COLO668 (cell line): ENCODE measurements around the gene SLC25A26.

Source experiments
- DNase-seq: peaks from one replicate; lab custom pipeline; 2025; ENCODE audit not compliant: unreplicated experiment; lab: John Stamatoyannopoulos, UW

SLC25A26 gene

DNA sequence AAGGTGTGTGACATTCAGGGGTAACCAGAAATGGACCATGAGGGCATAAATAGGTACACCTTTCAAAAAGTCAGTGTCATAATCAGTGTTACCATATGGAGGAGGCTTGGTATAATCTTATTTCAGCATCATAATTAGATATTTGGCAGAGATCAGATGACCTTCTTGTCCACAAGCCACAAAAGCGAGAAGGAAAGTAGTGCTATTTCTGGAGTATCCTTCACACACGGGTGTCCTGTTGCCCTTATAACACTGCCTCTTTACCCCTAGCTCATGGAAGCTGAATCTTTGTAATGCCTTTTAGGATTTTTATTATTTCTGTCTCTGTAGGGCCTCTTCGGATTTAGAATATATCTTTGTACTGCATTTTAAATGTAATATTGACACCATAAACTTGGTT is 147.2 kb downstream of the SLC25A26 start:
- no peak for DNase-seq

DNA sequence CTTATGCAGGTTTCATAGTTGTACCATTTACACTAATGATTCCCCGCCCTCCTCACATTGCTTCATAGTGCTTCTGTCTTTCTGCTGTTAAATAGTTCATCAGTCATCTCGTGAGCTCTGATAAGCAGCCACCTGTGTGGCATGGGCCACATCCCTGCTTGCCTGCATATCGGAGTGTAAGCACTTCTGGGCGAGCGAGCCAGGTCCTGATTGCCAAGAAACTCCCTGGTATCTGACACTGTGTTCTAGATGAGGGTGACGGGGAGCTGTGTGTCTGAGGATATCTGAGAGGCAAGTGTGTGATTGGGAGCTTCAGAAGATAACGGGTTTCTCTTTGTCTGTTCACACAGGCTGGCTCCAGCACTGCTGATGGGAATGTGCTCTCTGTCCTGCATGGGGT is 149.4 kb downstream of the SLC25A26 start:
- DNase-seq: no peak

DNA sequence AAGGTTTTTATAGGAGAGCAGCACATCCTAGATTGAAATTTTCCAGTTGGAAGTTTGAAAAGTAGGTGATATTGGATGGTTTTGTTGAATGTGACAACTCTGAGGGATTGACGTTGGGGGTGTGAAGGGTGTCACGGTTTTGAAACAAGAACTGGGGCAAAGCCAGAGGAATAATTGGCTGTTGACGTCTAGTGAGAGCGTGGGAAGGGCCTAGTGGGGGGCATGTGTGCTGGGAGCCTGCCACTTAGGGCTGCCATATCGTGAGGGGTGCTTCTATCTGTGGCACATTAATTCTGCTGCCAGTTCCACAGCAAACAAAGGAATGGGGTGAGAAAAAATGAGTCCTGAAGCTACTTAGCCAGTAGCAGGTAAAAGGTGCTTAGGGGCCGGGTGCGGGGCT is 150.6 kb downstream of the SLC25A26 start:
- DNase-seq: no peak

DNA sequence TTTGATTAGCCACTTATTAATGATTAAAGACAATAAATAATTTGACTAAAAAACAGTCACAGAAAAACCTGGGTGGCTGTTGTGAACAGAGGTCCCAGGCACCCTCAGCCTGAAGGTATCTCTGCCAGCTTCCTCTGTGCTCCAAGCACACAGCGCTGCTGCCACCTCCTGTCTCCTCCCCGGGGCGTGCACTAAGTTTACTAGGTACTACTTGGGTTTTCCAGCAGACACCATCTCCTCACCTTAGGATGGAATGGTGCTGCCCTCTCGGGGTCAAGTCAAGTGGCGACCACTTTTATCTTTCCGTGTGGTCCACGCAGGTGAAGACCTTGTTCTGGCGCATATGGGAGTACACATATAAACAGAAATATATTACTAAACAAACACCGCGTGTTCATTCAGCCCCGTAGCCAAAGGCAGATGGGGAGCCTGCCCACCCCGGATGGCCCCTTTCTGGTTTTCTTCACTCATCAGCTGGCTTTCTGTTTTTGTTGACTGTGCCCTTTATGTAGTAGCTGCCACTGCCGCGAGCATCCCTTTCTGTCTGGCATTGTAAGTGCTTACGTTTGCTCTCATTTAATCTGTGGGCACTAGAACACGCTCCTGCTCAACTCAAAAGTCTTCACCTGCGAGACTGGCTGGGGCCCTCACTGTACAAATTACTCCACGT is 152.0 kb downstream of the SLC25A26 start:
- DNase-seq: peak; percentile 51

DNA sequence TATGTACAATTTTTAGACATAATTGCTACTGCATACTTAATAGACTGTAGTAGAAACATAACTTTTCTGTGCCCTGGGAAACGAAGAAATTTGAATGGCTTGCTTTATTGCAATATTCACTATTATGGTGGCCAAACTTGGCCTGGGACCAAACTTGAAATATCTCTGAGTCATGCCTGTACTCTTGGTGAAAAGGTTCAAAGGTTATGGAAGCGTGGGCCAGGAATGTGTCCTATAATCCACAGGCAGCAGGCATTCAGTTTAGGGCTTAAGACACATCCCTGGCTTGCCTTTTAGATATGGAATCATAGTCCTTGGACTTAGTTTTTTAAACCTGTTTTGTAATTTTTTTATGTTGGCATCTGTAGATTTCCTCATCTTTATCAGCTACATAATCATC is 155.8 kb downstream of the SLC25A26 start:
- no peak for DNase-seq

DNA sequence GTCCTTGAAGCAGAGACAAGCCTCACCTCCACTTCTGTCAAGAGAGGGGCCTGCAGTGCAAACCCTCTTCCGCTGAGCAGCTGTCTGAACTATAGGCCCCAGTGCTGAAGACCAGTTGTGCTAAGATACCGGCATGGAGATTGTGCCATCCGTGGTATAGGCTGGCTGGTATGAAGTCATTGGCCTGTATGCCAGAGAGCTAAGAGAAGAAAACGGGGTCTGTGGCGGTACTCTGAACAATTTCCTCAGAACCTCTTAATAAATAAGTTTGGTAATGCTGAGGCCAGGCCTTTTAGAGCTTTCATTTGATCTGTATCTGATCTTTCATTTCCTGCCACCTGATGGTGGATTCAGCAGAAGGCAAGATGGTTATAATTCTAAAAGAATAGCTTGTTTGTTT is 157.0 kb downstream of the SLC25A26 start:
- no peak for DNase-seq

DNA sequence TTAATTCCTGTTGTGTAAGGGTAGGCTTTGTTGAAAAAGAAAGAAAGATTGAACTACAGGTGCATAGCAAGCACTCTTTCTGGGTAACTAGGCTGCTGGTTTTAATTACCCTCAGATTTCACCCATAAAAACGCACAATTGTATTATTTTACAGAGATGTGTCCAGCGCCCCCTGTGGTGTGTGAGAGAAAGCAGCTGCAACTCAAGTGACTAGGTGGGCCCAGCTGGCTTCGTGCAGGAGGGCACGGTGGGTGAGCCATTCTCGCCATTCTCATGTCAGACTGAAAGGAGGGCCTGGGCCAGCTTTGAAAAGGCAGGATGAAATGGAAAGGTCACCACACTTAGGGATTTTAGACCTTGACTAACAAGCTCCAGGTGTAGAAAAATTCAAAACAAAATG is 157.5 kb downstream of the SLC25A26 start:
- DNase-seq: no peak

DNA sequence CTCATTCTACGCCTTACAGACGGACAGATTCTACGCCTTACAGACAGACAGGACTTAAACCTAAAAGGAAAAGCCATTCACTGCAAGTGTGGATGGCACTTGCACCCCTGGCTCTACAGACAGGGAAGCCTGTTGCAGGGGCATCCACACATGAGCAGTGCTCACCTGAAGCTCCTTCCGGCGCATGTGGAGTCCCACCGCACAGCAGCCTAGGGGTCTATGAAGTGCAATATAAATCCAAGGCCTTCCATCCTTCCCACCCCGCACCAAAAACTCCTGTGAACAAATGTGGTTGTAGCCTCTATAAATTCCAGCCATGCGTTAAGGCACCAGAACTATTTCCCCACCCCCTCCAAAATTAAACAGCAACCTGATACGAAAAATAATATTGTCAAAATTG is 158.8 kb downstream of the SLC25A26 start:
- DNase-seq: no peak

DNA sequence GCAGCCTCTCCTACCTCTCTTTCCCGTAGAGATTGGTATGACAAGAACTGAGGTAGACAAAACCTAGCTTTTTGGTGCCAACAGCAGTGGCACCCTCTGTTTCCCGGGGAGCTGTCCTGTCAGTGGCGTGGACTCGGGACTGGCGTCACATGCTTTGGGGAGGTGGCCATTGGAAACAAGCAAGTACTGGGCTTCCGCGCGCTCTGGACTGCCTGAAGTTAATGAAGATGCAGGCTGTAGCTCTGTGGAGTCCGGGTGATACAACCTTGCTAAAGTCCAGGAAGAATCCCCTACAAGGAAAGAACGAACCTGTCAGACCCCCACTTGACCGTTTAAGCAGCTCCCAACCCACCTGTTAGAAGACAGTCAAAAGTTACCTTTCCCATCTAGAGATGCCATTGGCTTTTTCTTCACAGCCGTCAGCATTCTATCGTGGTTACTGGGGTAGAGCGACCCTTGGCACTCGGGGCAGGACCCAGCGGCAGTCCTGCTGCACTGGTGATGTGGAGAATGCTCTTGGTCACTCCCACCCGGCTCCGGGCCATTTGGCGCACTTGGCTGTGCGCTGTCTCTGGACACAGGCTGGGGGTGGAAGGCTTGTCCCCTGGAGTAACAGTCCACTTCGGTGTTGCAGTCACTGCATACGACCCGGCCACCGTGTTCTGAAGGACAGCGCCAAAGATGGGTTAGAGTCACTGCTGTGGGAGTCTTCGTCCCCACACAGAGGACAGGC is 159.6 kb downstream of the SLC25A26 start:
- DNase-seq: no peak

DNA sequence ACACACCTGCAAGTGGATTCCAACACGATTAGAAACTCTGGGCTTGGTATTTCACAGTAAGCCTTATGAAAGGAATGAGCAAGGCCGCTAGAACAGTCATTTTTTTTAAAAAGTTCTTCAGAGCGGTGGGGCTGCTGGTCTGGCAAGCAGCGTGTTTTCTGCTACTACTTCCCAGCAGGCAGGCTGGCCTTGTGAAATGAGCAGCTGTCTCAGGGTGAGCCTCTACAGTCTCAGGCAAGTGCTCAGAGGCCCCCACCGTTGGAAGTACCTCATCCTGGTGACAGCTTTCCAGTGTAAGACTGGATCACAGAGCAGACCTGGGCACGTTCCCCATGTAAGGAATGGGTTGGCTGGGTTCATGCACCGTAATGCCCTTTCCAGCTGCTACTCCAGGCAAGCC is 160.8 kb downstream of the SLC25A26 start:
- no peak for DNase-seq

DNA sequence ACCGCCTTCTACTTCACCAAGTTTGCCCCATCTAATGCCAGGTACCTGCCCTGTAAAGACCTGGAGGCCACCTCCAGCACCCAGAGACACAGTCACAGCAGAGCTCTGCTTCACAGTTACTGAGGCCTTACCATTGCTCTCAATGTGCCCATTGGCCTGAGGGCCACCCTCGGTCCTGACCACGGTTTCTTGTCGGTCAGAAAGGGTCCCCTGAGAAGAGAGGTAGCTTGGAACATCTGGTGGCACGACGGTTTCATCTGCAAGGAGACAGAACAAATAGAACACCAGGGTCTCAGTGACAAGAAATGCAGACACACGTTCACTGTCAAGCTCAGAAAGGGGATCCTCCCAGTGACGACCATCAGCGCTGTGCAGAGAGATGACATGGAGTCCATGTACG is 161.3 kb downstream of the SLC25A26 start:
- no peak for DNase-seq

DNA sequence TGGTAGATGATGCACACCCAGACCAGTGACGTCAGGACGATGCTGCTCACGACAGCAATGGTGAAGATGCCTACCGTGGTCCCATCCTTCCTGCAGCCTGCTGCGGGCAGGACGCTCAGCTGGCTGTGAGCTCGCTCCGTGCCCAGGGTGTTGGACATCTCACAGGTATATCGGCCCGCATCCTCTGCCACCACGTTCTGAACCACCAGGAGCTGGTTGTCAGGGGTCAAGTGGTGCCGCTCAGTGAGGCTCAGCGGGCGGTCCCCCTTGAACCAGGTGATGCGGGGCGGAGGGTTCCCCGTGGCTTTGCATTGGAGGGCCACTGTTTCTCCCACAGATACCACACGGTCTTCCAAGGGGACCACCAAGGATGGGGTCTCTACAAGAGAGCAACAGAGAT is 162.2 kb downstream of the SLC25A26 start:
- DNase-seq: no peak

DNA sequence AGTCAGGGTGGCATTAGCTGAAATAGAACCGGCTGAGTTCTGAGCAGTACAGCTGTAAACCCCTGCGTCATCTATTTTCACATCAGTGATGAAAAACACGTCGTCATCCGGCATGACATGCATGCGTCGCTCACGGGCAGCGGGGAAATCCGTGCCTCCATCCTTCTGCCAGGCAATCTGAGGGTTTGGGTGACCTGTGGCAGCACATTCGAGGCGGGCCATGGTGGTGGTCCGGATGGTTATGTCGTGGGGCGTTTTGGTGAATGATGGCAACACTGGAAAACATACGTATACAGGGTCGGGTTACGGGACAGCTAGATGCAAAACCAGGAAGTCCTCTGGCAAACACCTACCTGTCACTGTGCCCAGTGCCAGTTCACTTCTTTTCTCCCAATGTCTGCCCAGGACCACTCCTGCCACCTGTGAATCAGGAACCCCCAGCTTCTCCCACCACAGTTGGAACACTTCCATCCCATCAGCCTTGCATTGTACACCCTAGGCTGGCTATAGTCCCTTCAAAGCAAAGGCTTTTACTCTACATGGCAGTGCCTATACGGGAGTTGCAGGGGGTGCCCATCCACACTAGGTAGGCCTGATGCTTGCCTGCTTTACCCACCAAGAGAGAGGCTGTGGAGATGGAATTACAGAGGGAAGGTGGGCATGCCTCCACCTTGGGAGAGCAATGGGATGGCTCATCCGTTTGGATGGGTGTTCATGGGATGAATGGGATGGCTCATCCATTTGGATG is 163.4 kb downstream of the SLC25A26 start:
- DNase-seq: no peak

DNA sequence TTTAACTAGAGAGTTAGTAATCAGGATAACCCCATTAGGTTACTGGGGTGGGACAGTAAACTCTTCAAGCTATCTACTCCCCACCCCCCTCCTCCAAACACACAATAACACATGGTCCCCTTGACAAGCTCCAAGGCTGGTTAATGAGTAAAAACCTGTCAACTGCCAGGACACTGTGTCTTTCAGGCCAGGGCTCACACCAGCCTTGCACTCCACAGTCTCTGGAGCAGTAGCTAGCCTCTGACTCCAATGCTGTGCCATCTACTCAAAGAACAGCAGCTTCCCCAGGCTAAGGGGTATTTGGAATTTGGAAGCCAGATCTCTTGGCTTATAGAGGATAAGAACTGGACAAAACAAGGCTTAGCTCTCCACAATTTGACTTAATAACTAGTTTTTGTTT is 164.3 kb downstream of the SLC25A26 start:
- no peak for DNase-seq

DNA sequence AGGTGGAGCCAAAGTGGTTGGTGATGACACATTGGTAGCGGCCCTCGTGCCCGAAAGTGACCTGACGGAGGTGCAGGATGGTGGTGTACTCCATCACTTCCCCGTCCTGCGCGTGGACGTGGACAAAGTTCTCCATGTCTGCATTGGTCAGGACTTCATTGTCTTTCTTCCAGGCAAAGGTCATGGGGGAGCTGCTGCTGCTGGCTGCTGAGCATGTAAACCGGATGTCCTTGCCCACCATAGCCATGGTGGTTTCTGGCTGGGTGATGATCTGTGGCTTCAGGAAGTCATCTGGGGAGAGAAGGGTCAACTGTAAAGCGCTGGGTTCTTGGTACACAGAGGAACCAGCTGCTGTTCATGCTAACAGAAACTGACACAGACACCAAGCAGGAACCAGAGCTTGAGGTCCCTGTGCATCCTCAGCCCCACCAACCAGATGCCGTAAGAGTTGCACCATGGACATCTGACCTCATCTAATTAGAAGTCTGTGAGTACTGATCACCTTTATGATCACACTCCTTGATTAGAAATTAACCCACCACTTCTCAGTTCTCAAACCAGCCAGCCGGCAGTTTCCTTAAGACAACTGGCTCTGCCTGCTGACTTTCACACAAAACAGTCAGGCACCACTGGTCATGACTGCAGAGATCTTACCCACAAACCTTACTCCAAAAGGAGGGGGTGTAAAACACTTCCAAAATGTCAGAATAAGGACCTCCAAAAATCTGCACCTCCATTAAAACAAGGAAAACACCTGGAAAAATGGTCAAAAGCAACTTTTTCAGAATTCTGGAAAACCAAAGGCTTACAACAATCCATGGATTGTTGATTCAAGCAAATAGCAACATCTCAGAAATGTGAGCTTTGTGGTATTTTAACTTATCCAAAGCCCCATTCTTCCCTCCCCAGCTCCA is 165.5 kb downstream of the SLC25A26 start:
- DNase-seq: no peak

DNA sequence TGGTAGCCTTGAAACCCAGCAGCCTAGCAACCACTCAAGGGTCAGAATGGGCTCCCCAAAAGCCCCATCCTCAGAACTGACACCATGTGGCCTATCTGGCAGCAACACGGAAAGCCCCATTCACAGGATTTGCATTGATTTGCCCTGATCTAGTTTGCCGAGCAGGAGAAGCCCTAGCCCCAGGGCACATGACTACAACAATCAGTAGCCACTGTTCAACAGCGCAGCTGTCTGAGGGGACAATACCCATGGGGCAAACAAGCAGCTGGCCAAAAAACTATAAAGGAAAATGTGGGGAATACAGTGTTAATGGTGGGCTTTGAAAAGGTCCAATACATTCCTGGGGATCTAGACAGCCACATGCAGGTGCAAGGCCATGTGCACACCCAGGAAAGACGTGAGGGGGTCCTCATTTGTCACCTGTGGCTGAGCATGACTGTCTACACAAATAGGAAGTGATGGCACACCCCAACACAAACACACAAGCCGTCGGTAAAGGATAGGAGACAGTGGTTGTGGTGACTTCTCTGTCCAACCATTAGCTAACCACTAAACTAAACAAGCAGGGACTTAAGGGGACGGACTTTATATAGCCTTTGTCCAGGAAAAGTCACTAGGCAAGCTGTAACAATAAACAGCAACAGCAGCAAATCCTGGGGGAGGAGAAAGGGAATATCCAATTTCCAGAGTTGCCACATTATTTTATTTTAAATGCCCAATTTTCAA is 166.3 kb downstream of the SLC25A26 start:
- peak; percentile 70 for DNase-seq

DNA sequence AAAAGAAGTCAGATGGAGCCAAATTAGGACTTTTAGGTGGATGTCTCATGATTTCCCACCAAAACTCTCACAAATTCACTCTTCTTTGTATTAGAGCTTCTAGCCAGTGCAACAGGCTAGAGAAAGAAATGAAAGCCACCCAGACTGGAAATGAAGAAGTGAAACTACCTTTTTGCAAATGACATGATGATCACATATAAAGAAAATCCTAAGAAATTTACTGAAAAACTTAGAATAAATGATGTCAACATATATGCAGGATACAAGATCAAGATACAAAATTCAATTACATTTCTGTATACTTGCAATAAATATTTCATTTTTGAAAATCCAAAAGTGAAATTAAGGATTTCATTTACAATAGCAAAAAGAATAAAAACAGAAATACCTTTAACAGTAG is 169.2 kb downstream of the SLC25A26 start:
- DNase-seq: no peak

DNA sequence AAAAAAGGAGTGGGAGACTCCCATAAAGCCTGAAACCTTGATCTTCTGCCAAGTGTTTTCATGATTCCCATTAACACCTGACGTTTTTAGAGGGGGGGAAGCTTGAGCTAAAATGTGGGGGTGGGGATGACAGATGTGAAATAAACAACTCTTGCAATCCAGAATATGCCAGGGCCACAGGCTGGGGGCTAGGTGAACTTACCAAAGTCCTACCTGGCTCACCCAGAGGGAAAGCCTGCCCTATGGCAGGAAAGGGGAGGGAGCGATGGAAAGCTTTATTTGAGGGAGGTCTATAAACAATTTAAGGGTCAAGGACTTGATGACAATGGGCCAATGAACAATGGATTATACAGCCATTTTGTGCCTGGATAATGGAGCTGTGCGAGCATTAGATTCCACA is 171.7 kb downstream of the SLC25A26 start:
- DNase-seq: no peak

DNA sequence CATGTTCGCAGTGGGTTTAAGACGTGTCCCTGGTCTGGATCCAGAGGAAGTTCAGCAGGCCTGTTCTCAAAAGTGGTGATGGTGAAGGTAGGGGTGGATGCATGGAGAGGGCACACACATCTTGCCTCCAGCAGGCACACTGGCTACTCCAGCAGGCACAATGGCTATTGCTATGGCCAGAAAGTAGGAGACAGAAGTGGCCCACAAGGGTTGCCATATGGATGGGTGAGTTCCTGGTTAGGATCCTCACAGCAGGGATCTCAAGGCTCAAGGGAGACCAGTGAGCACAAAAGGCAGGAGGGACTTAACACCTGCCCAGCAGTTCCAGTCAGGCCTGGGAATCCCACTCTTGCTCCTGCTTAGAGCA is 172.1 kb downstream of the SLC25A26 start:
- no peak for DNase-seq

DNA sequence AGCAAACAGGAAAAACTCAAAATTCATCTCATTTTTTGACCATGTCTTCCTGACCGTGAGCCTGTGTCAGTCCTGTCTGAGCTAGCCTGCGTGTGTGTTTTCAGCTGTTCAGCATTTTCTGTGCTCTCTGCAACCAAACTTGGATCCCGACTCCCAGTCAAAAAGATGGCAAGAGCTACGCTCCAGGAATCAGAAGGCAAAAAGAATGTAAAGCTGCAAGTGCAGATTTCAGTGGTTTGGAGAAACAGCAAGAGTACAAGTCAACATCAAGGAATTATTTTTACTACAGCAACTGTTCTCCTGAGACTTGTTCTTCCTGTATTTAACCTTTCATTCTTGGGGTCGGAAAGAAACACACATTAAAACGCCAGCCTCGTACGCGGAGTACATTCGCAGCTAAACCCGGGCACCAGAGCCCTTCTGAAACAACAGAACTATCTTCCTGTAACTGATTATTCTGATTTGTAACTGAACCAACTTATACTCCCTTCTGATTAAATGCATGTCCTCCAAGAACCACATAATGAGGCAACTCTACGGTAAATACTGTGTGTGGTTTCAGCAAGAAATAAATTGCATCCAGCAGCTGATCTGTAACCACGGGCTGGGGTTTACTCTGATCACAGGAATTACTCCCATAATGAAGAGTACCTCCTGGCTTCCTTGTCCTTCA is 172.7 kb downstream of the SLC25A26 start:
- DNase-seq: no peak
